Measurements from ENCODE around the gene FBXW5.

Gene FBXW5

GRCh38 chr9:136930014-136930413, 14.5 kb downstream of the FBXW5 start:
- DNase-seq (ENCODE audit: low read depth in 2 of 2), result no peak

DNA sequence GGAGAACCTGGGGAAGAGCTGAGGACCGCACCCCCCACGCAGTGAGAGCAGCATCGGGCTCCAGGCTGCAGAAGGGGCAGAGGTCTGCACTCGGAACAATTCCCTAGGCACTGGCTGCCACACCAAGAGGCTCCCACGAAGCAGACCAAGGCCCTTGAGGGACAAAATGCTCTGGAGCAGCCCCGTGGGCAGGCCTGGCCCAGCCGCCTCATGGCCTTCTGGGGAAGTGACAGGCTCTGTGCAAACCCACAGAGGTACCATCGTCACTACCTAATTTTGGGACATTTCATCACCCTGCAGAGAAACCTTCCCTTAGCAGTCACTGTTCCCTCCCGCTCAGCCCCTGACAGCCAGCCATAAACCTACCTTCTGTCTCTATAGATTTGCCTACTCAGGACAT, 15.9 kb downstream of the FBXW5 start:
- DNase-seq (ENCODE audit: low read depth in 2 of 2), result no peak

DNA sequence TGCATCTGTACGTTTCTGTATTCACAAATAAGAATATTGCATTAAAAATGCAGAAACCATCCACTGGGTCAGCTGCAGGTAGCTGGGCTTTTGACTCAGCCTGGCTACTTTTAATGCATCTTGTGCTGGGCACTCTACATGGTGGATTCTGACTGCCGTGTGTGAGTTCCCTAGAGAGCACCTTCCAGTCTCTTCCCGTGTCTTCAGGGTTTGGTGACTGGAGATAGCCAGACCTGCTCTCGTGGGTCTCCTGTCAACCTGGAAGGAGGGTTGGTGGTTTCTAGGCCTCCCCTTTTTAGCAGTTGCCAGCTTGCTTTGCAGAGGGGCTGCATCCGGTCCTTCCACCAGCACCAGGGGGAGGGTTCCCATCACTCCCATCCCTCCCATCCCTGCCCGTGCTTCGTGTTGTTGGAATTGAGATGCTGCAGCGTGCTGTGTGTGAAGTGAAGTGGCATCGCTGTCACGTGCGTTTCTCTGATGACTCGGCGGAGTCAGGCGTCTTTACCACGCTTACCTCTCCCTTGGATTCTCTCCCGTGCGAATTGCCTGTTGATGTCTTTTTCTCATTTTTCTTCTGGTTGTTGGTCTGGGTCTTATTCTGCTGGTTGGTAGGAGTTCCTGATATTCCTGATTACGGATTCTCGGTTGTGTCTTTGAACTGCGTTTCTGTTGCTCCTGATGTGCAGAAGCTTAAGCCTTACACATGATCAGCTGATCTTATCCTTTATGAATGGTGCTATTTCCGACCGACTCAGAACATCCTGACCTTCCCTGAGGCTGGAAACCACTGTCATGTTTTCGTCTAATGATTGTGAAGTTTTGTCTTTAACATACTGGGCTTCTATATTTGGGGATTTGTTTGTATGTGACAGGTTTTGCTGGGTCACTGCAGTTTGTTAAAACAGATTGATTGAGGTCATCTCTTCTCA, 16.9 kb downstream of the FBXW5 start:
- no peak for DNase-seq (ENCODE audit: low read depth in 2 of 2)

GRCh38 chr9:136926749-136927148, 17.8 kb downstream of the FBXW5 start:
- no peak for DNase-seq (ENCODE audit: low read depth in 2 of 2)

DNA sequence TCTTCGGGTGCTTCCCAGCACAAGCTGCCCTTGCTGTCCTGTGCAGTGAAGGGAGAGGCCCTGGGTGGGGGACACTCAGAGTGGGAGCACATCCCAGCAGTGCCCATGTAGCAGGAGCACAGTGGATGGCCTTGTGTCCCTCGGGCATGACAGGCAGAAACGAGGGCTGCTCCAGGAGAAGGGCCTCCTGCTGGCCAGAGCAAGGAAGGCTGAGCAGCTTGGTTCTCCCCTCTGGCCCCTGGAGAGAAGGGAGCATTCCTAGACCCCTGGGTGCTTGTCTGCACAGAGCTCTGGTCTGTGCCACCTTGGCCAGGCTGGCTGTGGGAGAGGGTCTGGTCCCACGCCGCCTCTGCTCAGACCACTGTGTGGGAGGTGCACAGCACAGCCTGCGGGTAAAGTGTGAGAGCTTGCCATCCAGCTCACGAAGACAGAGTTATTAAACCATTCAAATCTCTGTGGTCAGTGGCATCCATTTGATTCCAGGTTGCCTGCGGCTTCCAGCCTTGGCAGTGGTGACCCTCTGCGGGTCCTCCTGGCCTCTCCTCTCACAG, 18.3 kb downstream of the FBXW5 start:
- no peak for DNase-seq (ENCODE audit: low read depth in 2 of 2)

- DNase-seq (ENCODE audit: low read depth in 2 of 2), result no peak
Observed at GRCh38 chr9:136925414-136926153, 19.0 kb downstream of the FBXW5 start.

GRCh38 chr9:136923881-136924280, 20.7 kb downstream of the FBXW5 start:
- DNase-seq (ENCODE audit: low read depth in 2 of 2), result no peak

GRCh38 chr9:136922540-136922939, 22.0 kb downstream of the FBXW5 start:
- DNase-seq (ENCODE audit: low read depth in 2 of 2), result no peak

DNA sequence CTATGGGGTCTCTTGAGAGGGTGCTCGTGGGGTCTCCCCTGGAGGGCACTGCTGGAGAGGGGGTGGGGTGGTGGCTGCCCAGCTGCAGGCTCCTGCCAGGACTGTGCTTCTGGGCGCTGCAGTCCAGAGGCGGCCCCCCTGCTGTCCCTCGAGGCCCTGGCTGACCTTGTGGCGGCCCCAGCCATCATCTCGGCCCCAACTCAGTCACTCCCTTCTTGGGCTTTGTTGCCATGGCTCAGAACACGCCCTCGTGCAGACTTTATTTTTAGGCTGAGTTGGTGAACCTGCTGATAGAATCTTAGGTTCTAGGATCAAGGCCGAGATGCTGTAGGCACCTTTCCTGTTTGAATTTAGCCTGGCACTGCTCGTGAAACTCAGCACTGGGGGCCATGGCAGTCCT, 22.8 kb downstream of the FBXW5 start:
- no peak for DNase-seq (ENCODE audit: low read depth in 2 of 2)

- no peak for DNase-seq (ENCODE audit: low read depth in 2 of 2)
Observed at GRCh38 chr9:136921307-136921706, 23.2 kb downstream of the FBXW5 start.

DNA sequence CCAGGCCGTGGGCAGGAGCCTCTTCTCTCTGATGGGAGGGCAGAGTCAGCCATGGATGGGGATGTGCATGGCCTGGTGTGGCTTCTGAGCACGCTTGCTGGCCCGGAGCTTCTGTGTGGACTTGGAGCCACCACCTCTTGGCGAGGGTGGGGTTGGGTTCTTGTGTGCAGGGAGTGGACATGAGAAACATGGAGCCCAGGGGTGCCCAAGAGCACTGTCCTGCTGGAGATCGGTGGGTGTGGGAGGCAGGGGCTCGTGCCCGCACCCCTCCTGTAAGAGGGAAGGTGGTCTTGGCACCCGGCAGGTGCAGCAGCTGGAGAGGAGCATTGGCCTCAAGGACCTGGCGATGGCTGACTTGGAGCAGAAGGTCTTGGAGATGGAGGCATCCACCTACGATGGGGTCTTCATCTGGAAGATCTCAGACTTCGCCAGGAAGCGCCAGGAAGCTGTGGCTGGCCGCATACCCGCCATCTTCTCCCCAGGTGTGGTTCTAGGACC, 23.8 kb downstream of the FBXW5 start:
- no peak for DNase-seq (ENCODE audit: low read depth in 2 of 2)

DNA sequence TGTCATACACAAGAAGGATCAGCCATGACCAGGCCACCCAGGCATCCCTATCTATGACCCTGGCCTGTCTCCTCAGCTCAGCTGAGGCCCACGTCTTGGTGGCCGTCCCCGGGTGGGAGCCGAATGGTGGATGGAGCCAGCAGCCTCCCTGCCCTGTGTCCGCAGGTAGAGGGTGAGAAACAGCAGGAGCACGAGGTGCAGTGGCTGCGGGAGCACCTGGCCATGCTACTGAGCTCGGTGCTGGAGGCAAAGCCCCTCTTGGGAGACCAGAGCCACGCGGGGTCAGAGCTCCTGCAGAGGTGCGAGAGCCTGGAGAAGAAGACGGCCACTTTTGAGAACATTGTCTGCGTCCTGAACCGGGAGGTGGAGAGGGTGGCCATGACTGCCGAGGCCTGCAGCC, 24.5 kb downstream of the FBXW5 start:
- DNase-seq (ENCODE audit: low read depth in 2 of 2), result no peak

DNA sequence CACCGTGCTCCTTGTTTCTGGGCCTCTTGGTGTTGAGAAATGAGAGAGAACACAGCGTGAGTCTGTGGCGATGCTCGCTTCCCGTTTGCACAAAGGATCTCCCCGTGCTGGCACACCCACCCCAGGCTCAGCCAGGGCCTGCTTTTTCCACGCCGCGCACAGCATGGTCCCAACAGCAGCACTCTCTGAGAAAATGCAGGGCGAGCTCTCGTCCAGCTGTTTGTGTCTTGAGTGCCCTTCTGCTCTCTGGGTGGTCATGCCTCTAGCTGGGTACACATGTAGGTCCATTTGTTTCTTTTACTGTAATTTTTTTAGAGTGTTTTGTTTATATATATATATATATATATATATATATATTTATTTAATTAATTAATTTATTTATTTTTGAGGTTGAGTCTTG, 26.6 kb downstream of the FBXW5 start:
- no peak for DNase-seq (ENCODE audit: low read depth in 2 of 2)

DNA sequence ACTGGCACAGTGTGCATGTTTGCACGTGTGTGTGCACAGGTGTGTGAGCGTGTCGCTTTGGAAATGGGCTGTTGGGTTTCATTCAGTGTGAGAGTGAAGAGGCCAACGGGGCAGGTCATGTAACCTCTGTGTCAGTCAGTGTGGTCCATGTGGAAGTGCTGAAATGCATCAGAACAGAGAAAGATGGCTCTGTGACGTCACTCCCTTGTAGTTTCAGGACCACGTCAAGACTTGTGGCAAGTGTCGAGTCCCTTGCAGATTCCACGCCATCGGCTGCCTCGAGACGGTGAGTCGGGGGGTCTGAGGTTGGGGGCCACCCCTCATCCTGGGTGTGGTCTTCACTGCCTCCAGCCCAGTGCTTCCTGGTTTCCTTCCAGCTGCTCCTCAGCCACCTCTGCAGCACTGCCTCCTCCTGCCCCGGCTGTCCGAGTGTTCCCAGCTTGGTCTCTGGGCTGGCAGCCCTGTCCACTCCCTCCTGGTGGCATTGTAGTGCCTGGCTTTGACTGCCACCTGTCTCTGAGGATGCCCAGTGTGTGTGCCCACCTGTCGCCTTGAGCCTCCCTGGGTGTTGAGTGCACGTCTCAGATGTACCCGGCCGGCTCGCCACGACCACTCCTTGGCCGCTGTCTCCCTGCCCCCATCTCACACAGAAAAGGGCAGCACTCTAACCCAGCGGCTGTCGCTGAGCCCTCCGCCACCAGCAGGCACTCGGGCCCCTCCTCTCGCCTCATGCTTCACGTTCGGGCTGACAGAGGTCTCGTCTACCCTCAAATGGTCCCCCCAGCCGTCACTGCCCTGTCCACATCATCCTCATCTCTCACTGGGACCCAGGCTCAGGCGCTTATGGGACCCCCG, 28.0 kb downstream of the FBXW5 start:
- DNase-seq (ENCODE audit: low read depth in 2 of 2), result no peak

DNA sequence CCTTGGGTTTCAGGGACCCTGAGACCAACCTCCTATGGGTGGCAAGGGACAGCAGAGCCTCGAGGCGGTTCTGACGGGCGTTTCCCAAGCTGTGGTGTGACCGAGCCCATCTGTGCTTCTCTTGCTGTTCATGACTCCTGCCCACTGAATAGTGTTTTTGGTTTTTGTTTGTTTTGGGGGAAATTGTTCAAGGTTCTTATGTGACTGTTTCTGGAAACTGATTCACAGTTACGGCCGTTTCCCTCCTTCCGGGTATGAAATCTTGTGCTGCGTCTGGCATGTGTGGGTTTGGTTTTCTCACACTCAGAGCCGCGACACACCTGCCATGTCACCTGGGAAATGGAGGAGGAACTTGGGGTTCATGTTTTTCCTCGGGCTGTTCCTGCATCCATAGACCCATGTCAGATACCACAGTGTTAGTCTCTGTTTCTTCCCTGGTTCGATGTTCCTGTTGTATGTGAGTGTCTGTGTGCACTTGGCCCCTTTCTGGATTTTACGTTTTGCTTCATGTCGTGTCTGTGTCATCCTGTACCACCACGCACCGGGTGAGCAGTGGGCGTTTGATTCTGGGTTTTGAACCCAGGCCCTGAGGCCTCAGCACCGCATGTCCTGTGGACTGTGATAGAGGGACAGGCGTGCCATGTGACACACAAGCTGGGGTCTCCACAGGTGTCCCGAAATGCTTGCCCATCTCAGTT, 28.8 kb downstream of the FBXW5 start:
- no peak for DNase-seq (ENCODE audit: low read depth in 2 of 2)

GRCh38 chr9:136913701-136914438, 30.7 kb downstream of the FBXW5 start:
- no peak for DNase-seq (ENCODE audit: low read depth in 2 of 2)

- DNase-seq (ENCODE audit: low read depth in 2 of 2), result no peak
Observed at GRCh38 chr9:136910901-136911245, 33.7 kb downstream of the FBXW5 start.

DNA sequence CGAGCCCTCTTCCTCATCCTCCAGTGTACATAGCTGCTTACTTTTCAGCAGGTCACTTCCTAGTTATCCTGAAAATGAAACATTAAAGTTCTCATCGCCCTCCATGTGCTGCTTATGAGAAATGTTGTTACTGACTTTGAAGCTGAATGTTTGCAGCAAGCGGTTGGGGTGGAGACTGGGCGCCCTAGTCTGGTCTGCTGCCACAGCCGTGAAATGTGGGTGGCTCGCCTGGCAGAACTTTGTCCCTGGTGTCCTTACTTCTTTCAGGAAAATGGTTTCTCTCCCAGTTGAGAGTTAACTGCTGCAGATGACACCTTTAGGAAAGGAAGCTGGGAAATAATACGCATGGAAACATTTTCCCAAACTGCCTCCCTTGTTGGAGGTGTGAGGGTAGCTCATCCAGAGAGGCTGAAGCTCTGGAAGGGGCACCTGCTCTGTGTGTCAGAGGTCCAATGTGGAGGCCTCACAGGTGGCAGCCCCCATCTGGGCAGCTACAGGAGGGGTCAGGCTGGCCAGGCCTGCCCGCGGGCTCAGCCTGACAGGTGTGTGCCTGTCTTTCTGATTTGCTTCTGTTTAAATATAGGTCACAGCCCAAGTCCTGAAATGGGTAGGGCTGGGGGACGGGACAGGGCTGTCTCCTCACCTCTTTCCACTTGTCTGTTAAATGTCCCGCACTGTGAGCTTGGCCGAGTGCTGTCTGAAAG, 34.2 kb downstream of the FBXW5 start:
- DNase-seq (ENCODE audit: low read depth in 2 of 2), result no peak

- no peak for DNase-seq (ENCODE audit: low read depth in 2 of 2)
Observed at GRCh38 chr9:136907011-136907914, 37.3 kb downstream of the FBXW5 start.
